H1 (cell line): ENCODE data around the gene UBR2. TPM values are rescaled to one million over a fixed set of nuclear protein-coding genes. Genes with fewer than 3 reads are reported as not detected.

ENCODE experiments used
- polyA plus RNA-seq, 7 experiments: library from polyadenylated mRNA; depleted of rRNA in 3 of 7; stranded (reverse) in 5 of 7; unstranded in 2 of 7; fragments of >200 nt in 5 of 7; fragments of 200-250 nt in 2 of 7; gene quantifications; 1 replicate in 5 of 7; 2 replicates in 1 of 7; 4 replicates in 1 of 7; pipeline versions ENCODE4 v1.2.1 to v1.2.3, GENCODE V29; 2011 to 2013; ENCODE audit warnings: missing spikeins in 2 of 7, mixed read lengths in 2 of 7
- small RNA-seq: library from polyadenylated mRNA; stranded (forward); fragments of <200 nt; extraction: miRNeasy Mini kit (QIAGEN cat#:217004); gene quantifications from one replicate; pipeline ENCODE3, GENCODE V24; 2013; ENCODE audit not compliant: insufficient read depth
- total RNA-seq: library from RNA; stranded (reverse); fragmentation: NEBNext Ultra II Directional; extraction: Animal tissue kit (Norgen Biotek cat#: 25700); gene quantifications from 2 replicates; pipeline ENCODE4 v1.2.1, GENCODE V29; 2021

UBR2 gene
- total and polyA plus RNA-seq, 2 of the 8 experiments (the other 6 are each of a cell fraction or from before 2014, with no cell fraction given) = 6.5 to 19.5 TPM

Small RNAs within 50 kb of the gene (small RNA-seq; reads per million reads assigned to genes)
- not detected for gene RNU6-890P

Other genes starting within 250 kb of the UBR2 start
- 21.5 and 22.8 TPM in 2 replicates for gene TRERF1, start 112.1 kb upstream of the UBR2 start, total RNA-seq
- gene TRERF1, start 112.1 kb upstream of the UBR2 start, polyA plus RNA-seq (2011; rRNA removed) = 10.8 and 14.9 TPM in 2 replicates
- gene PRPH2, start 158.6 kb downstream of the UBR2 start, total RNA-seq = 0.61 and 0.65 TPM in 2 replicates
- 0.23 and 0.33 TPM in 2 replicates for gene PRPH2, start 158.6 kb downstream of the UBR2 start, polyA plus RNA-seq (2011; rRNA removed)
- 25.5 and 27.3 TPM in 2 replicates for gene TBCC, start 182.1 kb downstream of the UBR2 start, total RNA-seq
- gene TBCC, start 182.1 kb downstream of the UBR2 start, polyA plus RNA-seq (2011; rRNA removed) = 22.7 and 28.9 TPM in 2 replicates
- 12.2 and 12.7 TPM in 2 replicates for gene BICRAL, start 218.0 kb downstream of the UBR2 start, total RNA-seq
- 6.9 and 9.4 TPM in 2 replicates for gene BICRAL, start 218.0 kb downstream of the UBR2 start, polyA plus RNA-seq (2011; rRNA removed)